ENCODE results near the gene CDC42BPG.

CDC42BPG gene

DNA sequence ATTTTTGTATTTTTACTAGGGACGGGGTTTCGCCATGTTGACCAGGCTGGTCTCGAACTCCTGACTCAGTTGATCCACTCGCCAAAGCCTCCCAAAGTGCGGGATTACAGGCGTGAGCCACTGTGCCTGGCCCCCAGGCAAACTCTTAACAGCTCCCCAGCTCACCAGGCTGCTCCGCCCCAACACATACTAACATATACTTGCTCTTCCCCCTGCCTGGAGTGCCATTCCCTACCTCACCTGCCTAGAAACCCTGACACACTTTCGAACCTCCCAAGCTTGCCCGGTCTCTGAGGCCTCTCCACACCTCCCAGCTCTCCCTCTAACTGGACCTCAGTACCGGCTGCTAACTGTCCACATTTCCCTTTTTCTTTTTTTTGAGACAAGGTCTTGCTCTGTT, 49.9 kb downstream of the CDC42BPG start:
- no peak overlapping the region for H3K4me3 ChIP-seq (ENCODE audit: low read length)
- H3K36me3 ChIP-seq (ENCODE audit: control insufficient read depth, insufficient read depth, low read length, severe bottlenecking) = no peaks in the 10 kb centered on the region
- H3K4me1 ChIP-seq (ENCODE audit: control insufficient read depth, insufficient read depth, low read length) = no peaks in the 10 kb centered on the region
- no peaks in the 10 kb centered on the region for H3K27me3 ChIP-seq (replicated peaks; ENCODE audit: control insufficient read depth, insufficient read depth, low read length)
- H3K9me3 ChIP-seq (ENCODE audit: control insufficient read depth, low read length) = no peaks in the 10 kb centered on the region
- DNase-seq (ENCODE audit: low read depth) = no peak
- H3K9ac ChIP-seq (ENCODE audit: low read length) = no peak overlapping the region

DNA sequence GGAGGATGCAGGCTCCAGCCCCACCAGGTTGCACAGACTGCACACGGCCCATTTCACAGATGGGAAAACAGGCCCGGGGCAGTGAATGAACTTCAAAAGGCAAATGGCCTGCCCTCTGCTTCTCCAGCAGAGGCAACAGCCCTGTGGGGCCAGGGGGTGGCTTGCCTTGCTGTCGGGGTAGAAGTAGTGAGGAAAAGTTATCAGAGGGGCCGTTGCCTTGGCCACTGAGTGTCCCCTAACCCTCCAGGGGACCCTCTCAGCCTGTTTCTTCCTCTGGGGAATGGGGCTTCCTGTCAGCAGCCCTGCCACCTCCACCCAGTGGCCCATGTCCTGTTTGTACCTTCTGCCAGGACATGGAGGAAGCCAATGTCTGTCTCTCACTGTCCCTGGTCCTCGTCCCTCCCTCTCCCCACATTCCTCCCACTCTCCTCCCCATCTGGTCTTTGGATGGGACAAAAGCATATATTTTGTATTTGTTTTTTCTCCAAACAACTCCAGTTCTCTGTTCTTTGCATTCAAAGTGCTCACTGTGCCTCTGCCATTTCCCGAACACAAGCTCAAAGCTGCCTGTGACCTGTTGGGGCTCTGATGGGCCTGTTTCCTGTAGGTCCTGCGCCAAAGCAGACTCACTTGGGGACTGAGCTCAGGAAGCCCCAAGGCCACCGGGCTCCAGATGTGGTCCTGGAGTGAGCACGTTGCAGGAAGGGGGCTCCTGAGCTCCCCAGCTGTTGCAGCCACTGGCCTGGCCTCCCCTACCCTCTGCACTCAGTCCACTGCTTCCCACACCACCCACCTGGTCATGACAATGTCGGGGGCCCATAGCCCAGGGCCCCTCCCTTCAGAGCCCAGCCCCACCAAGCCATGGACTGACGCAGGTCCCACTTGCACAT, 50.9 kb downstream of the CDC42BPG start:
- Histone ChIP-seq H3K4me3 (ENCODE audit: low read length) (no peak overlapping the region), H3K9me3 (ENCODE audit: control insufficient read depth, low read length) (no peaks in the 10 kb centered on the region), H3K27me3 (replicated peaks; ENCODE audit: control insufficient read depth, insufficient read depth, low read length) (no peaks in the 10 kb centered on the region), H3K4me1 (ENCODE audit: control insufficient read depth, insufficient read depth, low read length) (no peaks in the 10 kb centered on the region), H3K36me3 (ENCODE audit: control insufficient read depth, insufficient read depth, low read length, severe bottlenecking) (no peaks in the 10 kb centered on the region), H3K9ac (ENCODE audit: low read length) (no peak overlapping the region)
- no peak for DNase-seq (ENCODE audit: low read depth)

DNA sequence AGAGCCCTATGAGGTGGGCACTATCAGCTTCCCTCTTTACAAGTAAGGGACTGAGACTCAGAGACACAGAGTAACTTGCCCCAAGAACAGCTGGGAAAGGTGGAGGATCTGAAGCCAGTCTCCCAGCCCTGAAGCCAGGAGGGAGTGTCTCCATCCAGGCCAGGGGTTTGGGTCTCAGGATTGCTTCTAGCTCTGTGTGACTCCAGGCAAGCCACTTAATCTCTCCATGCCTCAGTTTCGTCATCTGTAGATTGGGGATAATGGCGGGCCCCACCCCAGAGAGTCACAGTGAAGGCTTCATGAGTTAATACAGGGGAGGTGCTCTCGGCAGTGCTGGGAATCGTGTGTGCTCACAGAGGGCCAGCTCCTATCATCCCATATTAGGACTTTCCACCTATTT, 52.0 kb downstream of the CDC42BPG start:
- no peak for DNase-seq (ENCODE audit: low read depth)
- Histone ChIP-seq H3K4me3 (ENCODE audit: low read length) (no peak overlapping the region), H3K36me3 (ENCODE audit: control insufficient read depth, insufficient read depth, low read length, severe bottlenecking) (no peaks in the 10 kb centered on the region), H3K27me3 (replicated peaks; ENCODE audit: control insufficient read depth, insufficient read depth, low read length) (no peaks in the 10 kb centered on the region), H3K9ac (ENCODE audit: low read length) (no peak overlapping the region), H3K9me3 (ENCODE audit: control insufficient read depth, low read length) (no peaks in the 10 kb centered on the region), H3K4me1 (ENCODE audit: control insufficient read depth, insufficient read depth, low read length) (peaks cover 2% of the 10 kb centered on the region)

DNA sequence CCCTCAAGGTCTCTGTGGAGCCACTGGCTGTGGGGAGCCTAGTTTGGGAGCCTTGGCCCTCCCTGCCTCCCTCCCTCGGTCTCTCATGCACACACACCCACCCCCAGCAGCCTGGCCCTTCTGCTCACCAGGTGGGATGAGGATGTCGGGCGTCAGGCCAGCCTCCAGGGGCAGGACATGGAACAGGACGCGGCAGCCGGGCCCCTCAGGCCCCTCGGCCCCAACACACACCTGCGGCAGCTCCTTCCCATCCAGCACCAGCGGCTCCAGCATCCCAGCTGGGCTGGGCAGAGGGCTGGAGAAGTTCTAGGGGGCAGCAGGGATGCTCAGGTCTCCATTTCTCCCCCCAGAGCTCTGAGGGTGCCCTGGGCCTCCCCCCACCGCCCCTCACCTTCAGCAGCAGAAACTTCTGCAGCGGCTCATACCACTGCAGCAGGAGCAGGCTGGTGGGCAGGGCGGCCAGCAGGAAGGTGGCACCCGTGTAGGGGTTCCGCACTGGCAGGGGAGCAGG, 52.6 kb downstream of the CDC42BPG start:
- H3K36me3 ChIP-seq (ENCODE audit: control insufficient read depth, insufficient read depth, low read length, severe bottlenecking) = no peaks in the 10 kb centered on the region
- no peaks in the 10 kb centered on the region for H3K27me3 ChIP-seq (replicated peaks; ENCODE audit: control insufficient read depth, insufficient read depth, low read length)
- H3K9me3 ChIP-seq (ENCODE audit: control insufficient read depth, low read length) = no peaks in the 10 kb centered on the region
- DNase-seq (ENCODE audit: low read depth) = no peak
- H3K4me1 ChIP-seq (ENCODE audit: control insufficient read depth, insufficient read depth, low read length) = peaks cover 4% of the 10 kb centered on the region
- no peak overlapping the region for H3K4me3 ChIP-seq (ENCODE audit: low read length)
- no peak overlapping the region for H3K9ac ChIP-seq (ENCODE audit: low read length)

DNA sequence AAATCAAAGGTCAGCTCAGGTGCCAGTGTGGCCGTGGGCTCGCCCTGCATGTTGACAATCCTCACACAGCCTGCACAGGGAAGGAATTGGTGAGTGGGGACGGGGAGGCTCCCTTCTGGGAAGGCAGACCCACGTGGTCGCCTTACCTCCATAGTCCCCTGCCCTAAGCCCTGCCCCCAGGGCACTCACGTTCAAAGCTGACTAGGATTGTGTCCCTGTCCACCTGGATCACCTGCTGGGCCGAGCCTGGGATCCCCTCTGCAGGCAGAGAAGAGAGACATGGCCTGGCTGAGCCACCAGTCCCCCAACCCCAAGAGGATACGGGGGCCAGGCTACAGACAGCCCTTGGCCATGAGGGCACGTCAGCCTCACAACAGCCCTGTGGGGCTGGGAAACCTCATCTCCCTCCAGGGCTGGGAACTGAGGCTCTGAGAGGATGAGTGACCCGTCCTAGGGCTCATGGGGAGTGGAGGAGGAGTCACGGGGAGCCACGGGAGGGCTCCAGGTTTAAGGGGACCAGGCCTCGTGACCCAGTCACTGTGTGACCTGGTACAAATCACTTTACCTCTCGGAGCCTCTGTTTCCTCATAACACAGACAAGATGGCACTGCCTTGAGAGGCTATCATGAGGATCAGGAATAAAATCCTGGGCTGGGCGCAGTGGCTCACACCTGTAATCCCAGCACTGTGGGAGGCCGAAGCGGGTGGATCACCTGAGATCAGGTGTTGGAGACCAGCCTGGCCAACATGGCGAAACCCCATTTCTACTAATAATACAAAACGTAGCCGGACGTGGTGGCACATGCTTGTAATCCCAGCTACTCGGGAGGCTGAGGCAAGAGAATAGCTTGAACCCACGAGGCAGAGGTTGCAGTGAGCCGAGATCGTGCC, 54.0 kb downstream of the CDC42BPG start:
- Histone ChIP-seq H3K36me3 (ENCODE audit: control insufficient read depth, insufficient read depth, low read length, severe bottlenecking) (no peaks in the 10 kb centered on the region), H3K4me3 (ENCODE audit: low read length) (no peak overlapping the region), H3K9ac (ENCODE audit: low read length) (no peak overlapping the region), H3K27me3 (replicated peaks; ENCODE audit: control insufficient read depth, insufficient read depth, low read length) (no peaks in the 10 kb centered on the region), H3K9me3 (ENCODE audit: control insufficient read depth, low read length) (no peaks in the 10 kb centered on the region), H3K4me1 (ENCODE audit: control insufficient read depth, insufficient read depth, low read length) (peaks cover 4% of the 10 kb centered on the region)
- no peak for DNase-seq (ENCODE audit: low read depth)

DNA sequence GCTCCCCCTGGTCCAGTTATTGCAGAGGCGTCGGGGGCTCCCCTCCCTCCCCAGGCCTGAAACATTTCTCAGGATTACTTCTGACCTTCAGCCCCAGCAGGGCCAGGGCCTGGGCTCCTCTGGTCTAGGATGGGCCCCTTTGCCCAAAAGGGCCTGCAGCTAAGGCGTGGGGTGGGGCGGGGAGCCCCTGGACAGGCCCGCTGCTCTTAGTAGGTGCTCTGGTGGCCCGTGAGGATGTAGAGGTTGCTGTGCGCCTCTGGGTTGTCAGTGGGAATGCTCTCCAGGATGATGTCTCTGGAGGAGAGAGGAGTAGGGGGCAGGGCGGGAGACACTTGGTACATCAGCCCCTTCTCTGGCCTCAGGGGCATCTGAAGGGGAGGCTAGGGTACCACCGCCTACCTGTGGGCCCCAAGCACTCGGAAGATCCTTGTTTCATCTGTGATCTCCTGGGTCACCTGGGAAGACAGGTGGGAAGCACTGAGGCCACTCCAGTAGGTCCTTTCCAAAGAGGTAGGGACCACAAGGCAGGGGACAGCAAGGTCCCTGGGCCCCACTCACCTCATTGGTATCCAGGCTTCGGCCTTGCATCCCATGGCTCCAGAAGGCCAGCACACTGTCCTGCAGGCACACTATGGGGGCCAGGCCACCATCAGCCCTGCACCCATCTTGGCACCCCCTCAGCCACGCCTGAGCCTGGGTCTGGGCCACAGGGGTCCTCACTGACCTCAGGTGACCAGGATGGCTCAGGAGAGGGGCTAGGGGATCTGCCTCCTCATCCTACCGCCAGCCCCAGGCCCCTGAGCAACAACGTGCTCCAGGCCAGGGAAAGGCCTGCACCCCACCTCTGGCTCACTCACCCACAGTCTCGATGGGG, 54.9 kb downstream of the CDC42BPG start:
- Histone ChIP-seq H3K27me3 (replicated peaks; ENCODE audit: control insufficient read depth, insufficient read depth, low read length) (no peaks in the 10 kb centered on the region), H3K4me3 (ENCODE audit: low read length) (no peak overlapping the region), H3K4me1 (ENCODE audit: control insufficient read depth, insufficient read depth, low read length) (peaks cover 4% of the 10 kb centered on the region), H3K36me3 (ENCODE audit: control insufficient read depth, insufficient read depth, low read length, severe bottlenecking) (no peaks in the 10 kb centered on the region), H3K9me3 (ENCODE audit: control insufficient read depth, low read length) (no peaks in the 10 kb centered on the region), H3K9ac (ENCODE audit: low read length) (no peak overlapping the region)
- no peak for DNase-seq (ENCODE audit: low read depth)

DNA sequence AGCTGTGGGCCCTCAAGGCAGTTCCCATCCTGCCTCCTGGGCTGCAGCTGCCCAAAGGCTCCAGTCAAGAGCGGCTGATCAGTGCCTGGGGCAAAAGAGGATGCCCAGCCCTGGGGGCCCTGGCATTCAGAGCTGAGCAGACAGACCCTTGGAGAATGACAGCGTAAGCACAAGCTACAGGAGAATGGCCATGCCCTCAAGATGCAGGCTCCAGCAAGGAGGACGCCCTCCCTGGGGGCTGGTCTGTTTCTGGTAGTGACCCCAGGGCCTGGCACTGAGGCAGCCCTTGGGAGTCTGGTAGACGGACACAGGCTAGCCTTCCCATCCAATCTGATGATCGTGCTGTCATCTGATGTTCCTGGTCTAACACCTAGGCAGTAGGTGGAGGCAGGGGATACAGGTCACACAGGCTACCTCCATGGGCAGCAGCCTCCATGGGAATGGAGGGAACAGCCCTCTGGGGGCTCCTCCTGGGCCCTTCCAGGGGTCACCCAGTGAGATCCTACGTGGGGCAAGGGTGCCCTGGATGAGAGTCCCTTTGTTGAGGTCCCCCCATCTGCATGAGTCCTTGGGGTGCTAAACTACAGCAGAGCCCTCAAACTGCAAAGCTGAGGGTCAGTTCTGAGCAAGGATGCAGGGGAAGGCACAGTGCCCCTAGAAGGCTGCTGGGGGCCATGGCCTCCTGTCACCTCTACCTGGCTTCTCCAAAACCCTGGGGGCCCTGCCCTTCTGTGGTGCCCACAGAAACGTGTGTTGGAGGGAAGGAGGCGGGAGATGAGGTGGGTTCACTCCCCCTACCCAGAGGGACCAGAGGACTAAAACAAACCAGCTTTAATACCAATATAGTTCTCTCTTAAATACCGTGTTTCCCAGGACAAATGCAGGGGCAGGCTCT, 55.9 kb downstream of the CDC42BPG start:
- Histone ChIP-seq H3K9ac (ENCODE audit: low read length) (no peak overlapping the region), H3K9me3 (ENCODE audit: control insufficient read depth, low read length) (no peaks in the 10 kb centered on the region), H3K4me3 (ENCODE audit: low read length) (no peak overlapping the region), H3K4me1 (ENCODE audit: control insufficient read depth, insufficient read depth, low read length) (peaks cover 4% of the 10 kb centered on the region), H3K36me3 (ENCODE audit: control insufficient read depth, insufficient read depth, low read length, severe bottlenecking) (no peaks in the 10 kb centered on the region), H3K27me3 (replicated peaks; ENCODE audit: control insufficient read depth, insufficient read depth, low read length) (no peaks in the 10 kb centered on the region)
- no peak for DNase-seq (ENCODE audit: low read depth)

DNA sequence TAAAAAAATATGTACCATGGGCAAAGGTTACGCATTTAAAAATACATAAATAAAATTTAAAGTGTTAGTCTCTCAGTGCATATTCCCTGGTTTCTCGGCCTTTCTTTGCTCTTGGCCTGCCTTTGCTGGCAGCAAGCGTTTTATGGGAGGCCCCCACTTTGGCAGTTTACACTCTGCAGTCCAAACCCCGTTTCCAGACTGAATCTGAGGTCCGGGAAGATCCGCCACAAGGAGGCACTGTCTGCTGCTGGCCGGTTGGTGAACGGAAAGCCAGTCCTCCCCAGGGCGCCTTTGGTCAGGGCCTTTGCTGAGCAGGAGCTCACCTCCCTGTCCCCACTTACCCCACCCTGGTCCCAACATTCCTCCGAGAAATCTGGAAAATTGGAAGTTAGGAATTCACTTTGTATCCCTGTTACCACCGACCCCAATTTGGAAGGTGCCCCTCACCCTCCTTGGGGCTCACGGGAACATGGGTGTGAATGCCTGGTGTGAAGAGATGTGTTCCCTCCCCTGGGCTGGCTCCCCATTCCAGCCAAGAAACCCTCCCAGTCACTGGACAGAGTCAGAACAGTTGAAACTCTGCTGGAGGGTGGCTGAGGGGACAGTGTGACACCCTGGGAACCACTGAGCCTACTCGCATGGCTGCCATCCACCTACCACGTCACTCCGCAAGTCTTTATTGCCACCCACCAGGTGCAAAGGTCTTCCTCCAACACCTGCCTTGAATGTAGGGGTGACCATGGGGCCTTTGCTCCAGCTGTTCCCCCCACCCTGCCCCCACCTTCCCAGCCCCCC, 56.7 kb downstream of the CDC42BPG start:
- no peaks in the 10 kb centered on the region for H3K27me3 ChIP-seq (replicated peaks; ENCODE audit: control insufficient read depth, insufficient read depth, low read length)
- no peaks in the 10 kb centered on the region for H3K9me3 ChIP-seq (ENCODE audit: control insufficient read depth, low read length)
- H3K4me1 ChIP-seq (ENCODE audit: control insufficient read depth, insufficient read depth, low read length) = peaks cover 4% of the 10 kb centered on the region
- H3K9ac ChIP-seq (ENCODE audit: low read length) = no peak overlapping the region
- DNase-seq (ENCODE audit: low read depth) = peak; percentile 64
- H3K36me3 ChIP-seq (ENCODE audit: control insufficient read depth, insufficient read depth, low read length, severe bottlenecking) = no peaks in the 10 kb centered on the region
- H3K4me3 ChIP-seq (ENCODE audit: low read length) = no peak overlapping the region

DNA sequence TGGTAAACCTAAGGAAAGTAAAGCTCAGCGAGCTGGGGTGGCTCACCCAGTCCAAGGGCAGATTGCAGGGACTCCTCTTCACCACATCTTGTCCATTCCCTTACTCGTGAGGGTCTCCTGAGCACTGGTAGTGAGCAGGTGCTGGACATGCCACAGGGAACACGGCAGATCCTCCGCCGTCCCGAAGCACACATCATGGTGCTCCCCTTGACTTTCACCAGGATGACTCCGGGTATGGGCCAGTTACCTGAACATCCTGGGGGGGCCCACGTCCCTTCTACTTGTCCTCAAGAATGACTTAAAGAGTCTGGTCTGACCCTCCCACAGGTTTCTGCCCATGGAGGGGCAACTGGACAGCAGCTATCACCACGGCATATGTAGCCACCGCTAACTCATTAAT, 58.1 kb downstream of the CDC42BPG start:
- H3K4me1 ChIP-seq (ENCODE audit: control insufficient read depth, insufficient read depth, low read length) = peaks cover 4% of the 10 kb centered on the region
- no peaks in the 10 kb centered on the region for H3K36me3 ChIP-seq (ENCODE audit: control insufficient read depth, insufficient read depth, low read length, severe bottlenecking)
- no peak for DNase-seq (ENCODE audit: low read depth)
- no peaks in the 10 kb centered on the region for H3K9me3 ChIP-seq (ENCODE audit: control insufficient read depth, low read length)
- no peak overlapping the region for H3K4me3 ChIP-seq (ENCODE audit: low read length)
- no peaks in the 10 kb centered on the region for H3K27me3 ChIP-seq (replicated peaks; ENCODE audit: control insufficient read depth, insufficient read depth, low read length)
- peak overlapping the region; percentile 2 for H3K9ac ChIP-seq (ENCODE audit: low read length)

Data from adipocyte (in vitro differentiated cells).